Fibroblast of lung (primary cell): ENCODE results near the gene SLC66A3.

Experiments used
- EZH2 ChIP-seq: IDR thresholded peaks from 2 replicates; pipeline ENCODE4 v1.5.1; 2012; ENCODE audit warnings: low read length, control low read depth, mild to moderate bottlenecking; ENCODE audit errors: missing control alignments
- TF ChIP-seq, protein P1 (sequence below), 2 donors: IDR thresholded peaks in 1 of 2; conservative IDR thresholded peaks in 1 of 2; 1 replicate in 1 of 2; 2 replicates in 1 of 2; pipeline ENCODE4 v1.5.1; 2011 to 2012; ENCODE audit warnings: low read length in 2 of 2, control low read depth in 1 of 2, inconsistent platforms in 1 of 2, low read depth in 1 of 2, mild to moderate bottlenecking in 1 of 2

DNA sequence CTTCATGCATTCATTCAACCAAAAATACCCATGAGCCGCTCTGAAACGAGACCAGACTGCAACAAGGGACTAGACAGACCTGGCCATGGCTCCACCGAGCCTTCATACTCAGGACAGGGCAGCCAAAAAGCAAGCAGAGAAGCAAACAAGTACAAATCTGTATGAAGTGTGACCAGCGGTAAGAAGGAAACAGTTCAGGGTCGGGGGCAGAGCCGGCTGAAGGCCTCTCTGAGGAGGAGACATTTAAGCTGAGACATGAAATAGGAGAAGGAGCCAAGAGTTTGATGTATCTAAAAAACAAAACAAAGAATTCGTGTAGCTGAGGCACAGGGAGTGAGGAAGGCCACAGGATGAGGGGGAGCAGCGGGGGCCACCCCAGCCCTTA, 21.3 kb upstream of the SLC66A3 start:
- TF ChIP-seq, protein P1, sequence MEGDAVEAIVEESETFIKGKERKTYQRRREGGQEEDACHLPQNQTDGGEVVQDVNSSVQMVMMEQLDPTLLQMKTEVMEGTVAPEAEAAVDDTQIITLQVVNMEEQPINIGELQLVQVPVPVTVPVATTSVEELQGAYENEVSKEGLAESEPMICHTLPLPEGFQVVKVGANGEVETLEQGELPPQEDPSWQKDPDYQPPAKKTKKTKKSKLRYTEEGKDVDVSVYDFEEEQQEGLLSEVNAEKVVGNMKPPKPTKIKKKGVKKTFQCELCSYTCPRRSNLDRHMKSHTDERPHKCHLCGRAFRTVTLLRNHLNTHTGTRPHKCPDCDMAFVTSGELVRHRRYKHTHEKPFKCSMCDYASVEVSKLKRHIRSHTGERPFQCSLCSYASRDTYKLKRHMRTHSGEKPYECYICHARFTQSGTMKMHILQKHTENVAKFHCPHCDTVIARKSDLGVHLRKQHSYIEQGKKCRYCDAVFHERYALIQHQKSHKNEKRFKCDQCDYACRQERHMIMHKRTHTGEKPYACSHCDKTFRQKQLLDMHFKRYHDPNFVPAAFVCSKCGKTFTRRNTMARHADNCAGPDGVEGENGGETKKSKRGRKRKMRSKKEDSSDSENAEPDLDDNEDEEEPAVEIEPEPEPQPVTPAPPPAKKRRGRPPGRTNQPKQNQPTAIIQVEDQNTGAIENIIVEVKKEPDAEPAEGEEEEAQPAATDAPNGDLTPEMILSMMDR (conservative IDR thresholded peaks at IDR 0.05 in 1 of 2, IDR thresholded peaks at IDR 0.05 in 1 of 2; ENCODE audit: low read depth in 1 of 2, low read length in 2 of 2): no peak
- TF ChIP-seq EZH2: no peak
